HAP-1 (cell line): ENCODE measurements around the gene TEX13A.
A peak's percentile ranks its signal among the peaks of the same experiment; 100 is the strongest.
"Not testable (repeated sequence)": the region's sequence is repeated elsewhere in the genome, so short reads cannot be mapped to it uniquely, and the experiment has no call there.

ENCODE experiments used
- DNase-seq, 2 experiments: peaks; one replicate each; pipeline ENCODE4 v3.0.0-alpha.2; 2016 to 2020; ENCODE audit warnings: low spot score in 2 of 2
- H3K27me3 ChIP-seq: fragments of 250-450 bp; sonication (Bioruptor Pico); 2 replicates; pipeline ENCODE4 v1.5.1; 2020; ENCODE audit warnings: low read depth, mild to moderate bottlenecking, moderate library complexity
- H3K36me3 ChIP-seq: fragments of 250-450 bp; sonication (Bioruptor Pico); replicated peaks from 2 replicates; pipeline ENCODE4 v1.5.1; 2020; ENCODE audit warnings: mild to moderate bottlenecking
- H3K4me1 ChIP-seq: fragments of 250-450 bp; sonication (Bioruptor Pico); 2 replicates; pipeline ENCODE4 v1.5.1; 2020; ENCODE audit warnings: mild to moderate bottlenecking
- H3K4me3 ChIP-seq: fragments of 250-450 bp; sonication (Bioruptor Pico); 2 replicates; pipeline ENCODE4 v1.5.1; 2020; ENCODE audit warnings: mild to moderate bottlenecking, moderate library complexity
- H3K9me3 ChIP-seq: fragments of 250-450 bp; sonication (Bioruptor Pico); 2 replicates; pipeline ENCODE4 v1.5.1; 2020; ENCODE audit warnings: mild to moderate bottlenecking, moderate library complexity
- in situ Hi-C: fragments of 300-500 bp; cut with MboI; formaldehyde crosslinking; loops from 3 replicates; pipeline ENCODE4 v1.14.3; 2020; ENCODE audit warnings: low sequenced_read_pairs, inconsistent platforms, mixed read lengths

TEX13A gene, protein sequence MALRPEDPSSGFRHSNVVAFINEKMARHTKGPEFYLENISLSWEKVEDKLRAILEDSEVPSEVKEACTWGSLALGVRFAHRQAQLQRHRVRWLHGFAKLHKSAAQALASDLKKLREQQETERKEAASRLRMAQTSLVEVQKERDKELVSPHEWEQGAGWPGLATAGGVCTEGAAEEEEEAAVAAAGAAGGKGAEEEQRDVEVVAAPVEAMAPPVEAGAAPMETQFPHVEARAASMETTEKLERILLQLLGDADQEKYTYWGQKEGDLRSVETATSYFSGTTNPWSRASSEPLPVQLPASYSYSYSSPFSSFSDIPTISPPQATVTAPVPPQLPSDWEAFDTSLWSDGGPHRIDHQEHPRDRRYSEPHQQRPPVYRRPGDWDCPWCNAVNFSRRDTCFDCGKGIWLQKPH

DNA sequence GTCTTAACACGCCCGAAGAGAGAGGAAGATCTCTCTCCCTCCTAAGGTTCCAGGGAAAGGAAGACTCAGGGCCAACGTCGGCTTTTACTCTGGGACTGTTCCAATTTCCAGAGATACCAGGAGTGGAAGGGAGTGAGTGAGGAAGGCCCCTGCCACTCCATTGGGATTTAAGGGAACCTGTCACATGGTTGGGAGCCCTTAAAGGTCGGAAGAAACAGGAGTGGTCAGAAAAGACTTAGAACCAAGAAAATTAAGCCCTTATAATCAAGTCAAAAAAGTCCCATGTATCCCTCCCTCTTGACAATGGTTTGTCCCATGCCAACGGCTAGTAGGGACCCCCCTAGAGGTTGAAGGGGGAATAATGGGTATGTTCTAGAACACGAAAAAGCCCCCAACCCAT, at the start of gene TEX13A:
TEX13A (minus strand) TSS at position 59 of the 400 bp plus-strand sequence. CDS start 297 bp downstream, outside the sequence.
- Histone ChIP-seq H3K4me3 (no peak within 1 kb of the TSS), H3K27me3 (no peaks in the 10 kb centered on the region), H3K9me3 (no peaks in the 10 kb centered on the region), H3K36me3 (no peaks in the 10 kb centered on the region), H3K4me1 (no peaks in the 10 kb centered on the region)
- in situ Hi-C loops = no loop called here
- DNase-seq = no peak

DNA sequence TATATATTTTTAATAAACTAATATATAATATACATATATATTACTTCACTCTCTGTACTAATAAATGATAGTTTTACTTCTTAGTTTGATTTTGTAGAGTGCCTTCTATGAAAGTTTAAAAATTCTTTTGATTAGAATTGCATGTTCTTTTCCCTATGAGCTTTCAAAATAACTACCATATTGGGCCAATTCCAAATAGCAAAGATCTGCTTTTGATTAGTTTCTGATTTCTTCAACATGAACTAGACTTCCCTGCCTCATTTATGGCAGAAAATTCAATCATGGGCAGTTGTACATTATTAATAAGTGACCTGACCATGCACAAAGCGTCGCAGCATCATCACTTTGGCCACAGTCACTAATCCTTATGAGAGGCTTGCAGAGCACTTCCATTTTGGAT, 48.9 kb upstream of the TEX13A start:
- Histone ChIP-seq H3K36me3 (no peaks in the 10 kb centered on the region), H3K27me3 (no peaks in the 10 kb centered on the region), H3K4me3 (no peak overlapping the region), H3K9me3 (no peaks in the 10 kb centered on the region), H3K4me1 (no peaks in the 10 kb centered on the region)
- in situ Hi-C loops = no loop called here
- DNase-seq = no peak

DNA sequence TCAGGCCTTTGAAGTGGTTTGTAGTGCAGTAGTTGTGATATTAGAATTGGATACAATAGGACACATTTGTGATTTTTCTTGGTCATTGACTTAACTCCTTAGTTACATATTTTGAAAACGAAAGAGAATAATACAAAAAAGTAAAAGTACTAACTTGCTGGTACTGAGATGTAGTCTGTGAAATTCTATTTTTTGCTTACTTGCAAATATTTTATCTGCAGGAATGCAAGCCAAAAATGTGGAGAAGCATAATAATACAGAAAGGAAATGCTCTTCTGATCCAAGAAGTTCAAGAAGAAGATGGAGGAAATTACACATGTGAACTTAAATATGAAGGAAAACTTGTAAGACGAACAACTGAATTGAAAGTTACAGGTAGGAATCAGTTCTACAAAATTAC, 46.7 kb upstream of the TEX13A start:
- Histone ChIP-seq H3K9me3 (no peaks in the 10 kb centered on the region), H3K4me1 (no peaks in the 10 kb centered on the region), H3K36me3 (no peaks in the 10 kb centered on the region), H3K27me3 (no peaks in the 10 kb centered on the region), H3K4me3 (no peak overlapping the region)
- in situ Hi-C loops = no loop called here
- no peak for DNase-seq

DNA sequence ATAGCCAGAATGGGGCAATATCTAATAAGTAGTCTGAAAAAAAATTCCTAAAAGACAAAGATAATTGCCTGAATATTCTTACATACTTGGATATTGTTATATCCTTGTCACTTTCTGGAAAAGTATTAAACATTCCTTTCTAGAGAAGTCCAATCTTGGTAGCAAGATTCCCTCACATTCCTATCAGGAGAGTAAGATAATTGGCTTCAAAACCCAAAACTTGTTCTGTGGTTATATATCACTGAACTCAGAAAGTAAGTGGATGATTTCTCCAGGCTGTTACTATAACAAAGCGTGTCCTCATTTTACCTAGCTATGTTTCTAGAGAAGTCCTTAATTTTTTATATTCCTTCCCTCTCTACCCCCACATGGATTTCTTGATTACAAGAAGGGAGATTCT, 46.0 kb upstream of the TEX13A start:
- H3K27me3 ChIP-seq = no peaks in the 10 kb centered on the region
- H3K4me3 ChIP-seq = no peak overlapping the region
- no peak for DNase-seq
- in situ Hi-C loops = no loop called here
- no peaks in the 10 kb centered on the region for H3K36me3 ChIP-seq
- H3K9me3 ChIP-seq = no peaks in the 10 kb centered on the region
- no peaks in the 10 kb centered on the region for H3K4me1 ChIP-seq

DNA sequence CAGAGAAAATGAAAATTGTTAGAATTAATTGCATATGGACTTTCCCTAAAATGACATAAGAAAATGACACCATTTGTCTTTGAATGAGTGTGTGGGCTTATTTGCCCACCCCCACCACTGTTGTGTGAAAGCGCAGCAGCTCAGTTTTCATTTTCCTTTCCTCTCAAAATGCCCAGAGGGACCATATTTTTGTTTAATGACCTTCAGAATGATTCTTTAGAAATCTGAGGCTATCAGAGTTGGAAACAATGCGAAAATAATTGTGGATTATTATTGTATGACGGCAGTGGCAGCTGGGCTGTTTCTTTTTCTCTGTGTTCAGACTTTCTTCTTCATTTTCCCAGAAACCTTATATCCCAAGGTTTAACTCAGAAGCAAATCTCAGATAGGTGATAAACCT, 44.6 kb upstream of the TEX13A start:
- no peaks in the 10 kb centered on the region for H3K27me3 ChIP-seq
- no peaks in the 10 kb centered on the region for H3K9me3 ChIP-seq
- in situ Hi-C loops = no loop called here
- no peak for DNase-seq
- H3K36me3 ChIP-seq = no peaks in the 10 kb centered on the region
- H3K4me3 ChIP-seq = no peak overlapping the region
- no peaks in the 10 kb centered on the region for H3K4me1 ChIP-seq

DNA sequence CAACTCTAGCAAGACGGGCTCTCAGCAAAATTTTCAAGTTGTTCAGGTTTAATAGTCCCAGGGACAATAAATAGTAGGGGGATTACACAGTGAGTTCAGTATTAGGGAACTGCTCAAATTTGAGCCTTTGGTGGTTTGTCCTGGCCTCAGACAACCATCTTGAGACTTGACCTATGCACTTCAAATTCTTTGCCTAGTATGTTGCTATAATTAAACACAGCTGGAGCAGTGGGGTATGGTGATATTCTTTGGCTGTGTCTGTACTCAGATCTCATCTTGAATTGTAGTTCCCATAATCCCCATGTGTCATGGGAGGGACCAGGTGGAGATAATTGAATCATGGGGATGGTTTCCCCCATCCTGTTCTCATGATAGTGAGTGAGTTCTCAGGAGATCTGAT, 43.3 kb upstream of the TEX13A start:
- Histone ChIP-seq H3K36me3 (no peaks in the 10 kb centered on the region), H3K9me3 (no peaks in the 10 kb centered on the region), H3K27me3 (no peaks in the 10 kb centered on the region), H3K4me1 (no peaks in the 10 kb centered on the region), H3K4me3 (no peak overlapping the region)
- in situ Hi-C loops = no loop called here
- DNase-seq = no peak

DNA sequence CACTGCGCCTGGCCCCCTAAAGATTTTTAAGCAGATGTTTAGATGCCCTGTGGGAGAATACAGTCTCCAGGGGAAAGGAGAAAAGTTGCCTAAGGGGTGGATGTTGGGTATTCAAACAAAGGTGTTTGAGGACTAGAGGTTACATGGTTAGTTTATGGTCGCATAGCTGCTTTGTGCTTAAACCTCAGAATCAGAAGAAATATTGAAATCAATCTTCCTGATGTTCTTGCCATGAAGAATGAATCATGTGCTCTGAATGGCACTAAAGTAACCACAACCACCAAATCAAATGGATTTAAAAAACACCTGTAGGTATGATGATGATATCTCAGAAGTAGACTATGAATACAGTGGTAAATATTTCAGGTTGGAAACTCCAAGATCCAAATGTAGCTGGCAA, 42.7 kb upstream of the TEX13A start:
- no peak for DNase-seq
- H3K36me3 ChIP-seq = no peaks in the 10 kb centered on the region
- H3K27me3 ChIP-seq = no peaks in the 10 kb centered on the region
- no peaks in the 10 kb centered on the region for H3K9me3 ChIP-seq
- no peaks in the 10 kb centered on the region for H3K4me1 ChIP-seq
- H3K4me3 ChIP-seq = no peak overlapping the region
- in situ Hi-C loops = no loop called here

DNA sequence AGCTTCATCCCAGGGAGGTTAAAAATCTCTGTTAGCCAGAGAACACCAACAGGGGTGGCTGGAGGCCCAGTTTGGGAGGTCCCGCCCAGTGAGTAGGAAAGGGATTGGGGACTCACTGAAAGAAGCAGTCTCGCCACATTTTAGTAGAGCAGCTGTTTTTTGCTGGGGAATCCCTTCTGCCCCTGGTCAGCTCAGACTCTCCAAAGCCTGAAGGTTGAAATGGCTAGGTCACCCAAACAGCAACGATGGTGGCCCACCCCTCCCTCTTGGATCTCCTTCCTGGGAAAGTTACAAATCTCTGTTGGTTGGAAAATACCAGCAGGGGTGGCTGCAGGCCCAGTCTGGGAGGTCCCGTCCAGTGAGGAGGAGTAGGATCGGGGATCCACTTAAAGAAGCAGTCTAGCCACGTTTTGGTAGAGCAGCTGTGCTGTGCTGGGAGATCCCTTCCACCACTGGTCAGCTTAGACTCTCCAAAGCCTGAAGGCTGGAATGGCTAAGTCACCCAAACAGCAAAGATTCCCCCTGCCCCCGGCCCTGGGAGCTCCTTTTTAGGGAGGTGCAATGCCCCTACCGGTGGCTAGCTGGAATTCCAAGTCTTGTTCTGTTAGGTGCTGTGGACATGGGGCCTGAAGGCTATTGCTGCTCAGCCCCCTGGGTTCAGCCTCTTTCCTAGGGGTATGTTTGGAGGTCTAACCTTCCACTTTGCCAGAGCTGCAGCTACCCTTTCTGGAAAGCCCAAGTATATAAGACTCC, 40.0 kb upstream of the TEX13A start:
- Histone ChIP-seq H3K9me3 (no peaks in the 10 kb centered on the region), H3K27me3 (no peaks in the 10 kb centered on the region), H3K4me3 (no peak overlapping the region), H3K4me1 (no peaks in the 10 kb centered on the region), H3K36me3 (no peaks in the 10 kb centered on the region)
- in situ Hi-C loops = no loop called here
- DNase-seq = peak in 1 of 2 experiments; percentile 10

DNA sequence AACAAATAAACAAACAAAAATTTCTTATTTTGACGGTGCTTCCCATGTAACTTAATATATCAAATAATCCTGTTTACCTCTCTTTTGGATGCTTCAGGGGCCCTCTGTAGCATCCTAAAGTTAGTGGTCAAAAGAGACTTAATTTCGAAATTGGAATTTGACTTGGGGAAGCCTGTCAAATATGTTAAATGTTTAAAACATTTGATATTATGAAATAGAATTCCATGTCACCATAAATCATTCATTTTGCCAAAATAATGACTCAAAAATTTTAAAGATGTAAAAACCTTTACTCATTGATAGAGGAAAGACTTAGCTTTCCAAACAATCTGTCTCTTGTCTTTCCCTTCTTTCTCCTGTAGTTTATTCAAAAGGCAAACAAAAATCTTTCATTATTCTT, 20.6 kb upstream of the TEX13A start:
- in situ Hi-C loops = no loop called here
- no peaks in the 10 kb centered on the region for H3K36me3 ChIP-seq
- H3K4me3 ChIP-seq = no peak overlapping the region
- DNase-seq = no peak
- no peaks in the 10 kb centered on the region for H3K27me3 ChIP-seq
- no peaks in the 10 kb centered on the region for H3K9me3 ChIP-seq
- H3K4me1 ChIP-seq = no peaks in the 10 kb centered on the region

DNA sequence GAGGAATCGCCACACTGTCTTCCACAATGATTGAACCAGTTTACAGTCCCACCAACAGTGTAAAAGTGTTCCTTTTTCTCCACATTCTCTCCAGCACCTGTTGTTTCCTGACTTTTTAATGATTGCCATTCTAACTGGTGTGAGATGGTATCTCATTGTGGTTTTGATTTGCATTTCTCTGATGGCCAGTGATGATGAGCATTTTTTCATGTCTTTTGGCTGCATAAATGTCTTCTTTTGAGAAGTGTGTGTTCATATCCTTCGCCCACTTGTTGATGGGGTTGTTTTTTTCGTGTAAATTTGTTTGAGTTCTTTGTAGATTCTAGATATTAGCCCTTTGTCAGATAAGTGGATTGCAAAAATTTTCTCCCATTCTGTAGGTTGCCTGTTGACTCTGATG, 16.9 kb upstream of the TEX13A start:
- H3K9me3 ChIP-seq, DNase-seq, H3K36me3 ChIP-seq, in situ Hi-C loops, H3K27me3 ChIP-seq, H3K4me1 ChIP-seq, H3K4me3 ChIP-seq: not testable (repeated sequence)

DNA sequence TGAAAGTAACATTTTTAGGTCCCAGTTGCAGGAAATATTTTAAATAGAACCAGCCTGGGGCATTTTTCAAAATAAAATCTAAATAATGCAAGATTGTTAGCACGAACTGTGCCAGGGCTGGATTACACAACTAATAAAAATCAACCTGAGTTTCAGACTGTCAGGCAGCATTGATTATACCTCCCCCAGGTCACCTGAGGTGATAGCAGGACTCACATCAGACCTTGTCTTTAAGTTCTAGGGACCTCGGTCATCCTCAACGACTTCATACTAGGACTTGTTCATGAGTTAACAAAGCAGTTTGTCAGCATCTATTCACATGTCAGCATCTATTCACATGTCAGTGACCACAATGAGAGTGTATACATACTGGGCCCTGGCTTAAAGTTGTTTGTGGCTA, 8.7 kb upstream of the TEX13A start:
- no peaks in the 10 kb centered on the region for H3K36me3 ChIP-seq
- no peaks in the 10 kb centered on the region for H3K27me3 ChIP-seq
- no peak overlapping the region for H3K4me3 ChIP-seq
- DNase-seq = no peak
- peaks cover 5% of the 10 kb centered on the region for H3K4me1 ChIP-seq
- in situ Hi-C loops = no loop called here
- H3K9me3 ChIP-seq = no peaks in the 10 kb centered on the region

DNA sequence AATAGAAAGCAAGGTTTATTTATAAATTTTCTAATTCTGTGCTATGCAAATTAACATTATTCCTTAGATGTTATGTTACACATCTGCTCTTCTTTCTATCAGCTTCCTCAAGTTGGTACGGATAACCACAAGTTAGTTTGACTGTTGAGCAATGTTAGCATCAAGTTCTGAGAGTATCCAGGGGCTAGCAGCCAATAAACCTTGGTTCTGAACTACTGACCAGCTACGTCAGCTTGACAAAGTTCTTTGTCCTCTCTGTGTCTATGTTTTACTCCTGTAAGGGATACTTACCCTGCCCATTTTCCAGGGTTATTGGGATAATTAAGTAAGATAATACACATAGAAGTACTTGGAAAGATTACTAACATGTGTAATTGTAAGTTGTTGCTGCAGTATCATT, 8.1 kb upstream of the TEX13A start:
- in situ Hi-C loops = no loop called here
- Histone ChIP-seq H3K9me3 (no peaks in the 10 kb centered on the region), H3K4me3 (no peak overlapping the region), H3K27me3 (no peaks in the 10 kb centered on the region), H3K36me3 (no peaks in the 10 kb centered on the region), H3K4me1 (peaks cover 5% of the 10 kb centered on the region)
- DNase-seq = no peak

DNA sequence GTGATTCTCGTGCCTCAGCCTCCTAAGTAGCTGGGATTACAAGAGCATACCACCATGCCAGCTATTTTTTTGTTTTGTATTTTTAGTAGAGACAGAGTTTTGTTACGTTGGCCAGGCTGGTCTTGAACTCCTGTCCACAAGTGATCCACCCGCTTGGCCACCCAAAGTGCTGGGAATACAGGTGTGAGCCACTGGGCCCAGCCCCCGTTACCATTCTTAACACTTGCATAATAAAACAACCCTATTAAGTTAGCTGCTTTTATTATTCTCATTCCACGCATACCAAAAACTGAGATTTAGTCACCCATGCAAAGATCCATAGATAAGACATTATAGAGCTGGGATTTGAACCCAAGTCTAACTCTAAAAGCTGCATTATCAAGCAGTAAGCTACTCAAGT, 6.0 kb upstream of the TEX13A start:
- peak in 1 of 2 experiments; percentile 6 for DNase-seq
- Histone ChIP-seq H3K36me3 (no peaks in the 10 kb centered on the region), H3K9me3 (no peaks in the 10 kb centered on the region), H3K4me3 (no peak overlapping the region), H3K4me1 (peaks cover 5% of the 10 kb centered on the region), H3K27me3 (no peaks in the 10 kb centered on the region)
- in situ Hi-C loops = no loop called here

DNA sequence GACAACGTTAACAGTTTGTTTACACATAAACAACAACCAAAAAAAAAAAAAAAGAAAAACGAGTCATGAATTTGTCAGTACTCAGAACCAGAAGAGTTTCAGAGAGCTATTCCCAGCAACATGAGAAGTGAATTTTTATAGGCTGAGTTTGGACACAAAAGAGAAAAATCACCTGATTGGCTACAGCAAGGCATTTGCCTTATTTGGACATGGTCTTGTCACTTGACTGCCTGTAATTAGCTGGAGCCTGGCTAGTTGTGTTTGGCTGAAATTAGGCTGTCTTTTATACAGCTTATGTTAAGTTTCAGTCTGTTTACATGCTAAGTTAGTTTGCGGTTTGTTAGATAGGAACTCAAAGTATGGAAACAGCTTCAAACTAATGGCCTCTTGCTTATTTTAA, 880 bp upstream of the TEX13A start:
- DNase-seq = no peak
- Histone ChIP-seq H3K4me1 (no peaks in the 10 kb centered on the region), H3K27me3 (no peaks in the 10 kb centered on the region), H3K36me3 (no peaks in the 10 kb centered on the region), H3K4me3 (no peak overlapping the region), H3K9me3 (no peaks in the 10 kb centered on the region)
- in situ Hi-C loops = no loop called here
